Activated T-helper 2 cell treated with anti-CD3 and anti-CD28 coated beads, Interferon-gamma antibody, Interleukin-2, Interleukin-4, amounts not matched to agents 10 μg/mL and 5 μg/mL and 100 μg/mL, durations not matched to agents 14 hours and 24 hours and 36 hours (primary cell): ENCODE data around the gene SBK1. TPM values are rescaled to one million over a fixed set of nuclear protein-coding genes. Genes with fewer than 3 reads are reported as not detected.
"Not testable (repeated sequence)": the region's sequence is repeated elsewhere in the genome, so short reads cannot be mapped to it uniquely, and the experiment has no call there.

ENCODE experiments used
- DNase-seq: peaks from one replicate; pipeline ENCODE4 v3.0.0; 2021; ENCODE audit warnings: low spot score
- H3K27ac Mint-ChIP-seq: one replicate; pipeline ENCODE4 v1.8.0; 2021; ENCODE audit warnings: mixed read lengths
- H3K27me3 Mint-ChIP-seq: one replicate; pipeline ENCODE4 v1.8.0; 2021; ENCODE audit warnings: low read depth, mixed read lengths
- H3K36me3 Mint-ChIP-seq: one replicate; pipeline ENCODE4 v1.8.0; 2021; ENCODE audit warnings: low read depth, mixed read lengths
- H3K4me1 Mint-ChIP-seq: one replicate; pipeline ENCODE4 v1.8.0; 2021; ENCODE audit warnings: low read depth, mixed read lengths
- H3K4me3 Mint-ChIP-seq: one replicate; pipeline ENCODE4 v1.8.0; 2021; ENCODE audit warnings: low read depth, mild to moderate bottlenecking, moderate library complexity, mixed read lengths
- H3K9me3 Mint-ChIP-seq: one replicate; pipeline ENCODE4 v1.8.0; 2021; ENCODE audit warnings: mixed read lengths
- intact Hi-C: fragments of 100-400 bp; cut with micrococcal nuclease; formaldehyde crosslinking; loops from one replicate; pipeline ENCODE4 v1.15.1; 2023
- total RNA-seq: library from RNA; stranded (reverse); gene quantifications from 2 replicates; pipeline ENCODE4 v1.2.3, GENCODE V29; 2022

Gene SBK1
- total RNA-seq, 1 donor from 2014 or later, result 1.3 TPM

GRCh38 chr16:28317040-28317880 is 24.9 kb downstream of the SBK1 start:
- Mint-ChIP-seq H3K27me3 (no peaks in the 10 kb centered on the region), H3K9me3 (no peaks in the 10 kb centered on the region), H3K36me3 (no peaks in the 10 kb centered on the region), H3K4me1 (peaks cover 4% of the 10 kb centered on the region), H3K4me3 (no peak overlapping the region), H3K27ac (no peak overlapping the region)
- DNase-seq, result peak; percentile 56
- intact Hi-C loops, result loop anchor here (2.0 kb wide), 1 partner anchor 40 kb away; no protein-coding TSS in a partner anchor

GRCh38 chr16:28318042-28318744 is 25.9 kb downstream of the SBK1 start:
- intact Hi-C loops, result no loop called here
- peaks cover 4% of the 10 kb centered on the region for H3K4me1 Mint-ChIP-seq
- no peaks in the 10 kb centered on the region for H3K36me3 Mint-ChIP-seq
- H3K27me3 Mint-ChIP-seq, result no peaks in the 10 kb centered on the region
- H3K4me3 Mint-ChIP-seq, result no peak overlapping the region
- DNase-seq, result no peak
- H3K27ac Mint-ChIP-seq, result no peak overlapping the region
- H3K9me3 Mint-ChIP-seq, result no peaks in the 10 kb centered on the region

- intact Hi-C loops, result no loop called here
- Mint-ChIP-seq H3K36me3 (no peaks in the 10 kb centered on the region), H3K9me3 (no peaks in the 10 kb centered on the region), H3K4me3 (no peak overlapping the region), H3K27me3 (no peaks in the 10 kb centered on the region), H3K27ac (no peak overlapping the region), H3K4me1 (peaks cover 4% of the 10 kb centered on the region)
- DNase-seq, result no peak
These were observed 27.2 kb downstream of the SBK1 start for GRCh38 chr16:28319476-28320022.

DNA sequence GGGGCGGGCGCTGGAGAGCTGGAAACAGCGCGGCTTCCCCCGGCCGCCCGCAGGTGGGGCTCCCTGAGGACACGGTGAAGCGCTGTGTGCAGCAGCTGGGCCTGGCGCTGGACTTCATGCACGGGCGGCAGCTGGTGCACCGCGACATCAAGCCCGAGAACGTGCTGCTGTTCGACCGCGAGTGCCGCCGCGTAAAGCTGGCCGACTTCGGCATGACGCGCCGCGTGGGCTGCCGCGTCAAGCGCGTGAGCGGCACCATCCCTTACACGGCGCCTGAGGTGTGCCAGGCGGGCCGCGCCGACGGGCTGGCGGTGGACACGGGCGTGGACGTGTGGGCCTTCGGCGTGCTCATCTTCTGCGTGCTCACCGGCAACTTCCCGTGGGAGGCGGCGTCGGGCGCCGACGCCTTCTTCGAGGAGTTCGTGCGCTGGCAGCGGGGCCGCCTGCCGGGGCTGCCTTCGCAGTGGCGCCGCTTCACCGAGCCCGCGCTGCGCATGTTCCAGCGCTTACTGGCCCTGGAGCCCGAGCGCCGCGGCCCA is 27.8 kb downstream of the SBK1 start:
- intact Hi-C loops, result no loop called here

DNA sequence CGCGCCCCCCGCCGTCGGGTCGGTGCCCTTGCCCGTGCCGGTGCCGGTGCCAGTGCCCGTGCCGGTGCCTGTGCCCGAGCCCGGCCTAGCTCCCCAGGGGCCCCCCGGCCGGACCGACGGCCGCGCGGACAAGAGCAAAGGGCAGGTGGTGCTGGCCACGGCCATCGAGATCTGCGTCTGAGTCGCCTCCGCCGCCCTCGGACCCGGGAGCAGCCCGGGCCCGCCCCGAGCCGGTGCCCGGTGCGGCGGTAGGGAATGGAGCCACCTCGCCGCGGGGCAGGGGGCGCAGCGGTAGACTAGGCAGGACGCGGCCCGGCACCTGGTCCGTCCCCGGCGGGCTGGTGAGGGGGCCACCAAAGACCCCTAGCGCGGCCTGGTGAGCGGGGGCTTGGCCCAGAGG is 28.4 kb downstream of the SBK1 start:
- Mint-ChIP-seq H3K27ac (no peak overlapping the region), H3K27me3 (no peaks in the 10 kb centered on the region), H3K4me1 (peaks cover 4% of the 10 kb centered on the region), H3K4me3 (no peak overlapping the region), H3K36me3 (no peaks in the 10 kb centered on the region), H3K9me3 (no peaks in the 10 kb centered on the region)
- no peak for DNase-seq
- intact Hi-C loops, result no loop called here

More for the DNA sequence above, 27.8 kb downstream of the SBK1 start:
- DNase-seq, result no peak
- H3K4me1 Mint-ChIP-seq, result peaks cover 4% of the 10 kb centered on the region
- no peak overlapping the region for H3K27ac Mint-ChIP-seq
- no peaks in the 10 kb centered on the region for H3K9me3 Mint-ChIP-seq
- H3K27me3 Mint-ChIP-seq, result no peaks in the 10 kb centered on the region
- no peak overlapping the region for H3K4me3 Mint-ChIP-seq
- H3K36me3 Mint-ChIP-seq, result no peaks in the 10 kb centered on the region

DNA sequence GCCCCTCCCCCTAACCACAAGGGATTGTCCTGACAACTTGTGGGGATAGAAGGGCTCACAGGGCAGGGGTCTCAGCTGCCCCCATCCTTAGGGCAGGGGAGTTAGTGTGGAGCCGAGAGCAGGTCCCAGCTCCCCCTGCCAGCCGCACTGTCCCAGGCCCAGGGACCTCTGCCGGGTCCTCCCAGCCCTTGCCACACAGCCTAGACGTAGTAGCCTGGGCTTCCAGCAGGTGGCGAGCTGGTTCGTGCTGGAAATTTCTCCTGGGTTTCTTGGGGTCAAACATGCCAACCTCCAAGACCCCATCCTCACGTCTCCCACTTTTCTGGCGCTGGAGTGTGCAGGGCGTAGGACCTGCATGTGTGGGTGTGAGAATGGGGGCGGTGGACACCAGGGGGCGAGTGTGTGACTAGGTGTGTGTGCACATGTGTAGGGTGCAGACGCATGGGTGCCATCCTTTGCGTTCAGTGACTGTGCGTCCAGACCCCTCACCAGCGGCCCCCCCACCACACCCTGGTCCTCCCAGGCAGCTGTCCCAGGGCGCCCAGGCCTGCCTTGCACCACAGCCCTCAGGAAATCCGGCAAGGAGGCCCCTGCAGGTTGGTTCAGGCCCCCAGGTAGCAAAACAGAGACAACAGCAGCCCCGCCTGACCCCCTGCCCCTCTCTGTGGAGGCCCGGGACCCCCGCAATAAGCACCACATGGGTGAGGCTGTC is 29.5 kb downstream of the SBK1 start:
- H3K9me3 Mint-ChIP-seq, result no peaks in the 10 kb centered on the region
- DNase-seq, result peak; percentile 36
- H3K27ac Mint-ChIP-seq, result no peak overlapping the region
- intact Hi-C loops, result no loop called here
- no peaks in the 10 kb centered on the region for H3K36me3 Mint-ChIP-seq
- H3K4me1 Mint-ChIP-seq, result peaks cover 4% of the 10 kb centered on the region
- H3K4me3 Mint-ChIP-seq, result no peak overlapping the region
- no peaks in the 10 kb centered on the region for H3K27me3 Mint-ChIP-seq

DNA sequence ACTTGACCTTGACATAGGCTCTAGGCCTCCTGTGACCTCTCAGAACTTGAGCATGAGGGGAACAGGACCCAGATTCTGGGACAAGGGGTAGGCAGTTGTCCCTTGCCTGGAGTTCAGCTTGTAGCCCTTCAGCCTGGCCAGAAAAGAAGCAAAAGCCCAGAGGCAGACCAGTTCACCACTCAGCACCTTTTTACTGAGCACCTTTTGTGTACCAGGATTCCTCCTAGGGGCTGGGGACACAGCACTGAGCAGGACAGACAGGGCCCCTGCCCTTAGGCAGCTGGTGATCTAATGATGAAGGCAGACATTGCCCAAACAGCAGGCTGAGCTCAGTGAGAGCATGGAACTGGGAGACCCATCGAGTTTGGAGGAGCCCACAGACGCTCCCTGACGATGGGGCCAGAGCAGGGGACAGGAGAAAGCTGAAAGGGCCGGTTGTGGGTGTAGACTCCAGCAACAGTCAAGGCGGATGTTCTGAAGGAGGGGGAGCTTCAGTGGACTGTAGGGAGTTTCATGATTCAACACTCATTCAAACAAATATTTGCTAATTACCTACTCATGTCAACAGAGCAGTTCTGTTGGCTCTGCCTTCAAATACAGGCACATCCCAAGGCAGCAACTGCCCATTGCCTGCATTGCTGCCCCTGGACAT is 32.0 kb downstream of the SBK1 start:
- no peaks in the 10 kb centered on the region for H3K27me3 Mint-ChIP-seq
- intact Hi-C loops, result no loop called here
- H3K36me3 Mint-ChIP-seq, result no peaks in the 10 kb centered on the region
- H3K4me3 Mint-ChIP-seq, result no peak overlapping the region
- H3K27ac Mint-ChIP-seq, result no peak overlapping the region
- peaks cover 2% of the 10 kb centered on the region for H3K4me1 Mint-ChIP-seq
- no peak for DNase-seq
- H3K9me3 Mint-ChIP-seq, result no peaks in the 10 kb centered on the region

GRCh38 chr16:28324887-28325279 is 32.6 kb downstream of the SBK1 start:
- H3K4me1 Mint-ChIP-seq, result peaks cover 2% of the 10 kb centered on the region
- no peak for DNase-seq
- no peak overlapping the region for H3K27ac Mint-ChIP-seq
- H3K27me3 Mint-ChIP-seq, result no peaks in the 10 kb centered on the region
- H3K4me3 Mint-ChIP-seq, result no peak overlapping the region
- H3K9me3 Mint-ChIP-seq, result no peaks in the 10 kb centered on the region
- H3K36me3 Mint-ChIP-seq, result no peaks in the 10 kb centered on the region
- intact Hi-C loops, result no loop called here

GRCh38 chr16:28326881-28327610 is 34.7 kb downstream of the SBK1 start:
- Mint-ChIP-seq H3K9me3 (no peaks in the 10 kb centered on the region), H3K36me3 (no peaks in the 10 kb centered on the region), H3K4me1 (peaks cover 2% of the 10 kb centered on the region), H3K4me3 (no peak overlapping the region), H3K27me3 (no peaks in the 10 kb centered on the region), H3K27ac (no peak overlapping the region)
- intact Hi-C loops, result no loop called here
- peak; percentile 54 for DNase-seq

GRCh38 chr16:28330232-28330631 is 37.9 kb downstream of the SBK1 start:
- DNase-seq, H3K27me3 Mint-ChIP-seq, intact Hi-C loops, H3K4me1 Mint-ChIP-seq, H3K27ac Mint-ChIP-seq, H3K9me3 Mint-ChIP-seq, H3K4me3 Mint-ChIP-seq, H3K36me3 Mint-ChIP-seq: not testable (repeated sequence)

GRCh38 chr16:28330981-28331380 is 38.7 kb downstream of the SBK1 start:
- H3K27ac Mint-ChIP-seq, H3K4me3 Mint-ChIP-seq, DNase-seq, intact Hi-C loops, H3K9me3 Mint-ChIP-seq, H3K4me1 Mint-ChIP-seq, H3K36me3 Mint-ChIP-seq, H3K27me3 Mint-ChIP-seq: not testable (repeated sequence)

DNA sequence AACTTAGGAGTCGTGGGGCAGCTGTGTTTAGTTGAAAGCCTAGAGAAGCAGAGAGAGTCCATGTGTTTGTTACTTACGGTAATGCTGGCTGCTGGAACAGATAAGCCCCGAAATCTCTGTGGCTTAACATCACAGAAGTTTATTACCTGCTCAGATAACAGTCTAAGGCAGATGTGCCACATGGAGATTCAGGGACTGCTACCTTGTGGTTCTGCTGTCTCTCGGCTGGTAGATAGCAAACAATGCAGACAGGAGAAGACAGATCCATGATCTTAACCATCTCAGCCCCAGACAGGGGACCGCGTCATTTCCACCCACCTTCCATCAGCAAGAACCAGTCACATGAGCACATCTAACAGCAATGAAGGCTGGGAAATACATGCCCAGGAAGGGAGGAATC is 40.3 kb downstream of the SBK1 start:
- H3K27me3 Mint-ChIP-seq, H3K36me3 Mint-ChIP-seq, H3K27ac Mint-ChIP-seq, H3K9me3 Mint-ChIP-seq, H3K4me3 Mint-ChIP-seq, intact Hi-C loops, DNase-seq, H3K4me1 Mint-ChIP-seq: not testable (repeated sequence)
